ENCODE results near the gene ABCD2. TPM values are rescaled to one million over a fixed set of nuclear protein-coding genes. Genes with fewer than 3 reads are reported as not detected.

The ABCD2 gene
- total RNA-seq, 4 donors from 2014 or later, result 0.37 to 1.9 (median 0.55) TPM; not detected in 1

DNA sequence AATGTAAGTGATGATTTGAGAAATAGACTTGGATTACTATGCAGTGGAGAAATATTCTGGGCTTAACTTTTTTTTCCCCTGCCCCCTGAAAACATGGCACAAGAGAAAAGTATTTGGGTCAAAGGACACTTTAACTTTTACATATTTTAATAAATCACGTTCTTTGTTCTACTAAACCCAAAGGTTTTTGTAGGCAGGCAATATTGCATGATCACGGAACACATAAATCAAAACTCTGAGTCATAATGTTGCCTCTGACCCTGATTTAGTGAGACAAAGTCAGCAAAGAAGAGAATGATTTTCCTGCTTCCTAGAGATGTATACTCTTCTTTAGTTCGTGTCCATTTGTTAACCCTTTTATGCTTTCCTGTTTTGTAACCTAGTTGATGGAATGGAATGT lies 38.0 kb downstream of the ABCD2 start:
- no peaks in the 10 kb centered on the region for H3K9me3 ChIP-seq
- H3K4me1 ChIP-seq, result no peaks in the 10 kb centered on the region
- no peak overlapping the region for H3K4me3 ChIP-seq
- in situ Hi-C loops (cut with MboI; ENCODE audit: low pct_ligation_motif_present in 1 of 4, low pct_unique_long_range_greater_than_20kb in 1 of 4, low sequenced_read_pairs in 3 of 4), result no loop called here
- H3K36me3 ChIP-seq, result no peaks in the 10 kb centered on the region
- WGBS, 2 donors (ENCODE audit: low coverage in 1 of 2), result 28 to 35% methylated on average over 3 of the region's 3 CpGs
- no peaks in the 10 kb centered on the region for H3K27me3 ChIP-seq
- intact Hi-C loops (cut with DNase I; ENCODE audit: low total_unique reads), result no loop called here
- no peak overlapping the region for H3K27ac ChIP-seq
- TF ChIP-seq EP300 (IDR thresholded peaks at IDR 0.05; ENCODE audit: low read depth) (no peak), POLR2AphosphoS5 (IDR thresholded peaks at IDR 0.05) (no peak), POLR2A (IDR thresholded peaks at IDR 0.05) (no peak)
- TF ChIP-seq, protein P1, sequence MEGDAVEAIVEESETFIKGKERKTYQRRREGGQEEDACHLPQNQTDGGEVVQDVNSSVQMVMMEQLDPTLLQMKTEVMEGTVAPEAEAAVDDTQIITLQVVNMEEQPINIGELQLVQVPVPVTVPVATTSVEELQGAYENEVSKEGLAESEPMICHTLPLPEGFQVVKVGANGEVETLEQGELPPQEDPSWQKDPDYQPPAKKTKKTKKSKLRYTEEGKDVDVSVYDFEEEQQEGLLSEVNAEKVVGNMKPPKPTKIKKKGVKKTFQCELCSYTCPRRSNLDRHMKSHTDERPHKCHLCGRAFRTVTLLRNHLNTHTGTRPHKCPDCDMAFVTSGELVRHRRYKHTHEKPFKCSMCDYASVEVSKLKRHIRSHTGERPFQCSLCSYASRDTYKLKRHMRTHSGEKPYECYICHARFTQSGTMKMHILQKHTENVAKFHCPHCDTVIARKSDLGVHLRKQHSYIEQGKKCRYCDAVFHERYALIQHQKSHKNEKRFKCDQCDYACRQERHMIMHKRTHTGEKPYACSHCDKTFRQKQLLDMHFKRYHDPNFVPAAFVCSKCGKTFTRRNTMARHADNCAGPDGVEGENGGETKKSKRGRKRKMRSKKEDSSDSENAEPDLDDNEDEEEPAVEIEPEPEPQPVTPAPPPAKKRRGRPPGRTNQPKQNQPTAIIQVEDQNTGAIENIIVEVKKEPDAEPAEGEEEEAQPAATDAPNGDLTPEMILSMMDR (IDR thresholded peaks at IDR 0.05), result no peak
- no peak for DNase-seq

GRCh38 chr12:39575498-39575875 lies 44.1 kb downstream of the ABCD2 start:
- TF ChIP-seq POLR2A (IDR thresholded peaks at IDR 0.05) (no peak), POLR2AphosphoS5 (IDR thresholded peaks at IDR 0.05) (no peak), EP300 (IDR thresholded peaks at IDR 0.05; ENCODE audit: low read depth) (no peak)
- TF ChIP-seq, protein P1 (IDR thresholded peaks at IDR 0.05), result no peak
- no peaks in the 10 kb centered on the region for H3K9me3 ChIP-seq

GRCh38 chr12:39574785-39575497 lies 44.7 kb downstream of the ABCD2 start:
- TF ChIP-seq, protein P1 (IDR thresholded peaks at IDR 0.05), result no peak
- TF ChIP-seq EP300 (IDR thresholded peaks at IDR 0.05; ENCODE audit: low read depth), result no peak
- TF ChIP-seq POLR2AphosphoS5 (IDR thresholded peaks at IDR 0.05), result no peak
- TF ChIP-seq POLR2A (IDR thresholded peaks at IDR 0.05), result no peak
- Histone ChIP-seq H3K4me3 (no peak overlapping the region), H3K9me3 (no peaks in the 10 kb centered on the region), H3K36me3 (no peaks in the 10 kb centered on the region), H3K27me3 (no peaks in the 10 kb centered on the region), H3K4me1 (no peaks in the 10 kb centered on the region), H3K27ac (no peak overlapping the region)
- 72 to 73% methylated on average over 4 of the region's 4 CpGs for WGBS, 2 donors (ENCODE audit: low coverage in 1 of 2)
- in situ Hi-C loops (cut with MboI; ENCODE audit: low pct_ligation_motif_present in 1 of 4, low pct_unique_long_range_greater_than_20kb in 1 of 4, low sequenced_read_pairs in 3 of 4), result no loop called here
- intact Hi-C loops (cut with DNase I; ENCODE audit: low total_unique reads), result no loop called here
- no peak for DNase-seq

More at GRCh38 chr12:39575498-39575875, 44.1 kb downstream of the ABCD2 start:
- in situ Hi-C loops (cut with MboI; ENCODE audit: low pct_ligation_motif_present in 1 of 4, low pct_unique_long_range_greater_than_20kb in 1 of 4, low sequenced_read_pairs in 3 of 4), result no loop called here
- Histone ChIP-seq H3K27me3 (no peaks in the 10 kb centered on the region), H3K36me3 (no peaks in the 10 kb centered on the region), H3K4me3 (no peak overlapping the region), H3K4me1 (no peaks in the 10 kb centered on the region), H3K27ac (no peak overlapping the region)
- intact Hi-C loops (cut with DNase I; ENCODE audit: low total_unique reads), result no loop called here
- WGBS, 2 donors (ENCODE audit: low coverage in 1 of 2), result 61 to 88% methylated on average over 1 of the region's 1 CpG
- DNase-seq, result no peak

DNA sequence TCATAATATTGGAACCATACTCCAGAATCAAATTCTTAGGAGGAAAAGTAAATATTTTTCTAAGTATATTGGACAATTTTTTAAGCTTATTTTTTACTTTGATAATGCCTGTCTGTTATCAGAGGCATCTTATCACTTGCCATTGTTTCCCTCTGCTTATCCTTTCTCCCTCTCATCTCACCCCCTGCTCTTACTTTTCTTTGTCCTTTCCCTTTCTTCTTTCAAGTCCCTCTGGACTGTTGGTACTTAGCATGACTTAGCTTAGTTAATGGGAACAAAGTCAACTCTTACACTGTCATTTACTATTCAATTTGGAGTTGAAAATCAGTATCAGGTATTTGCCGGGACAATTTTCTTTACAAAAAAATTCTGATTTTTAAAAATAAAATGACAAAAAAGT lies 45.2 kb downstream of the ABCD2 start:
- no peaks in the 10 kb centered on the region for H3K4me1 ChIP-seq
- intact Hi-C loops (cut with DNase I; ENCODE audit: low total_unique reads), result no loop called here
- H3K36me3 ChIP-seq, result no peaks in the 10 kb centered on the region
- in situ Hi-C loops (cut with MboI; ENCODE audit: low pct_ligation_motif_present in 1 of 4, low pct_unique_long_range_greater_than_20kb in 1 of 4, low sequenced_read_pairs in 3 of 4), result no loop called here
- WGBS, 2 donors (ENCODE audit: low coverage in 1 of 2), result 84 to 88% methylated on average over 1 of the region's 1 CpG
- TF ChIP-seq, protein P1 (IDR thresholded peaks at IDR 0.05), result no peak
- no peak for TF ChIP-seq EP300 (IDR thresholded peaks at IDR 0.05; ENCODE audit: low read depth)
- no peak for TF ChIP-seq POLR2A (IDR thresholded peaks at IDR 0.05)
- no peak overlapping the region for H3K4me3 ChIP-seq
- no peak for DNase-seq
- H3K9me3 ChIP-seq, result no peaks in the 10 kb centered on the region
- no peaks in the 10 kb centered on the region for H3K27me3 ChIP-seq
- H3K27ac ChIP-seq, result no peak overlapping the region
